ENCODE measurements around the gene CLDND2. TPM values are rescaled to one million over a fixed set of nuclear protein-coding genes. Genes with fewer than 3 reads are reported as not detected.

The CLDND2 gene
- total RNA-seq, 1 donor from 2014 or later = 0.92 TPM

DNA sequence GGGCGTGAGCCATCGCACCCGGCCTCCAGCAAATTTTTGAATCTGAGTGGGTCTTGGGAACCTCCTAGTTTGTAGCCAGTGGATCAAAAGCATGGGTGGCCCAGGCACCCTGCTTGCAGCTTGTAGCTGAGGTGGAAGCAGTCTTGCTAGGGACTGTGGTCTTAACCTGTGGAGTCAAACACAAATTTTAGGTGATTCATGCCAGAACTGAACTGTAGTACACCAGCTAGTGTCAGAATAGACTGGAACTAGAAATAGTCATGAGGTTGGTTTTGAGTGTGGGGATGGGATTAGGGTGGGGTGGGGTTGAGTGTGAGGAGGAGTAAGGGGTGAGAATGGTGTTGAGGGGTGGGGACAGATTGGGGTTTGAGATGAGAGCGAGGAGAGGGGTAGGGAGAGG lies 13.2 kb upstream of the CLDND2 start:
- no peak for DNase-seq (ENCODE audit: low spot score)

DNA sequence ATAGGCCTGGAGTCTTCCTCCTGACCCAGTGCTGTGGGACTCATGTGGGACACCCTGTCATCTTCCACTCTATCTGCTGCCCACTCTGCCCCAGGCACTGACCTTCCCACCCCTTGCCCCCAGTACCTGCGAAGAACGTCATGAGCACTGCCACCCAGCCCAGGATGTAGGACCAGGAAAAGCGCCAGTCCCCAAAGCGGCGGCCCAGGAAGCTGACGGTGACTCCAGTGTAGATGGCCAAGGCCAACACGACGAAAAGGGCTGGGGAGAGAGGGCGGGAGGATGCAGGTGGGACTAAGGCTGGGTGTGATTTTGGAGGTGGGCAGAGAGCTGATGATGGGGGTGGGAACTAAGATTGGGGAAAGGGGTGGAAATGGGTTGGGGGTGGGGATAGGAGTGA lies 11.6 kb upstream of the CLDND2 start:
- DNase-seq (ENCODE audit: low spot score) = no peak

DNA sequence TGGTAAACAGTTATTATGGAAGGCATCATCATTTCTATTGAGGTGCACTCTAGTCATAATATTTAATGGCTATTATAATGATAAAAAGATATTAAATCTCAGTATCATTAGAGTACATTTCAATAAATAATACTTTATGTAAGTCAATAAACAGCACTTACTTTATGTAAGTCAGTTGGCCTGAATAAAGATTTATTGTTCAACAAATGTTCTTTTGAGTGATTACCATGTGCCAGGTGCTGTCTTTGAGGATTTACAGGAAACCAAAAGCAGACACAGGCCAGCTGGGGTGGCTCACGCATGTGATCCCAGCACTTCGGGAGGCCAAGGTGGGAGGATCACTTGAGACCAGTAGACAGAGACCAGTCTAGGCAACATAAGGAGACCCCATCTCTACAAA lies 8.6 kb upstream of the CLDND2 start:
- no peak for DNase-seq (ENCODE audit: low spot score)

DNA sequence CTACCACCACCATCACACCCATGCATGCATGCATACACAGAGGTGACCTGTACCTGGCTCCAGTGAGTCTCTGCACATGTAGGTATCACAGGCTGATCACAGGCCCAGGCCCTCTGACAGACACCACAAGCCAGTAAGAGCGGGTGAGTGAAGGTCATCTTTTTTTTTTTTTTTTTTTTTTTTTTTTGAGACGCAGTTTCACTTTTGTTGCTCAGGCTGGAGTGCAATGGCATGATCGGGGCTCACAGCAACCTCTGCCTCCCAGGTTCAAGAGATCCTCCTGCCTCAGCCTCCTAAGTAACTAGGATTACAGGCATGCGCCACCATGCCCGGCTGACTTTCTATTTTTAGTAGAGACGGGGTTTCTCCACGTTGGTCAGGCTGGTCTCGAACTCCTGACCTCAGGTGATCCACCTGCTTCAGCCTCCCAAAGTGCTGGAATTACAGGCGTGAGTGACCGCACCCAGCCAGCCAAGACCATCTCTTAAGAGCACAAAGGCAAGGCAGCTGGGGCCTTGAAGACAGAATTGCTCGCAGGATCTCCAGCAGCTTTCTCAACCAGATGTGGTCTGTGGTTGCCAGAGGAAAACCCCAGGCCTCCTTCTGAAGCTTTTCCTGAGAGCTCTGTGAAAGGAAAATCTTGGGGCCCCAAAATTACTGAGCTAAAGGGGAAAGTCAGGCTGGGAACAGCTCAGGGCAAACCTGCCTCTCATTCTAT lies 6.9 kb upstream of the CLDND2 start:
- no peak for DNase-seq (ENCODE audit: low spot score)

DNA sequence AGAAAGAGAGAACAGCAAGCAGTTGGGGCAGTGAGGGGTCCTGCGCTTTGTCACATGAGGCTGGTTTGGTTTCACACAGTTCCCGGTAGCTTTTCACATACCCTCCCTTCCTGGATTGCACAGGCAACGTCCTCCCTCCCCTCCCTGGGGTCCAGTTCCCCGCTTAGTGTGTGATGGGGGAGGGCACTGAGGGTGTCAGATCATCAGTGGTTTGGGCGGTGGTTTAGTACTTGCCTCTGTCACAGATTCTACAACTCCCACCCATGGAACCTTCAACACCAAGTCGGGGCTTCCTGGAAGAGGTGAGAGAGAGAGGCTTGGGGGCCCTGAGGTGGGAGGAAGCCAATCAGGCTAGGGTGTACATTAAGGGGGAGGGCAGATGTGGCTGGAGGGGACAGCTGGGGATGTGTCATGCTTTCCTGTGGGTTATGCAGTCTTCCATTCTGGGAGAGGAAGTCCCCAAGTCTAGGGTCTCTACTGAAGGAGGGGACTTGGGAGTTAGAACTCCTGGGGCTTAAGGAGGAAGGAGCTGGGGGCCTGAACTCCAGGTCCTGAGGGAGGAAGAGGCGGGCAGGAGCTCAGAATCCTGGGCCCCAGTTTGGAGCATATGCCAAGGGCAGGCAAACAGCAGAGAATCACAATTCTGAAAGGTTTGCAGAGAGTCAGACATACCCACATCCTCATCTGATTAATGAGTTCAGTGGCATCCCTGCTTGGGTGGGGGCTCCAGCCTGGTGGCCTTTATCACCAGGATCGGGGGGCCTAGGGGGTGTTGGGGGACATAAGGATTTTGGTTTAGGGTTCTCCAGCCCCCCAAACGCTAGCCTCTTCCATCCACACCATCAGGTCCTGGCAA lies 4.1 kb upstream of the CLDND2 start, which contains the start of gene NKG7:
TSS of gene NKG7 (minus strand) at position 6 of the 856 bp plus-strand sequence. CDS start 119 bp downstream, outside the sequence.
- DNase-seq (ENCODE audit: low spot score) = no peak

DNA sequence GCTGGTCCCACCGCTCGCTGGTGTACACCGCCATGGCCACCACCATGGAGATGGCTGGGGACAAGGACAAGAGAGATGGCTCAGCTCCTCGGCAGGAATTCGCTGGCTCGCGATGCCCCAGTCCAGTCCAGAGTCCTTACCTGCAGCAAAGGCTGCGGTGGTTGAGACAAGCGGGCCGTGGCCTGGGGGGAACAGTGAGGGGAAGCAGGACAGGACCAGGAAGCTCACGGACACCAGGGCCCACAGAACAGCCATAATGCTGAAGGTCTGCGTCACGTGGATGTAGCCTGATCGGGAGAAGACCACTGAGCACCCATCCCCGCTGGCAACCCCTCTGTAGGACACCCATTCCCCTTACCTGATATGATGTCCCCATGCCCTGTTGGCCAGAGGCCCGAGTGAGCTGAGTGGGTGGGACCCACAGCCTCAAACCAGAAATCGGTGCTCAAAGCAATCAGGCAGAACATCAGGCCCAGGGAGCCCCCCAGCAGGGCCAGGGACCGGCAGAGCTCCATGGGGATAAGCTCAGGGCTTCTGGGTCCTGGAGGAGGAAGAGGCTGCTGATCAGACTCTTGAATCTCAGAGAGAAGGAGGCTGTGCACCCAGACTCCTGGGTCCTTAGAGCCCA lies 3.3 kb upstream of the CLDND2 start:
- DNase-seq (ENCODE audit: low spot score) = no peak

DNA sequence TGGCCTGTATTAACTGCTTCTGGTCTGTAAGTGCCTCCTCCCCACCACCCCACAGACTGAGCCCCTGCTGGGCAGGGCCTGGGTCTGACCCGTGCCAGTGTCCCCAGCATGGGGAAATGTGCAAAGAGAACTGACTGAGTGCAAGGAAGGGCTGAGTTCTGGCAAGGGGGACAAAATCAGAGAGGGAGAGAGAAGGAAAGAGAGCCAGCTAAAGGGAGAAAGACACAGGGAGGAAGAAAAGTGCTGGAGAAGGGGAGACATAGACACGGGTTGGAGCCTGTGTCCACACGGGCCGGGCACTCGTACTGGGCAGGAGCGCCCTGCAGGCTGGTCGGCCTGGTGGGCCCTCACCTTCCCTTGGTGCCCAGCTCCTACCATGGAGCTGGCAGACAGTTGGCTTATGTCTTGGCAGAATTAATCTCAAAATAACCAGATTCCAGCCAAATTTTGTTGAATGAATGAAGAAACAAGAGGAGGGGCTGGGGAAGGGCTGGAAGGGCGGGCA lies 2.4 kb upstream of the CLDND2 start:
- DNase-seq (ENCODE audit: low spot score) = no peak

DNA sequence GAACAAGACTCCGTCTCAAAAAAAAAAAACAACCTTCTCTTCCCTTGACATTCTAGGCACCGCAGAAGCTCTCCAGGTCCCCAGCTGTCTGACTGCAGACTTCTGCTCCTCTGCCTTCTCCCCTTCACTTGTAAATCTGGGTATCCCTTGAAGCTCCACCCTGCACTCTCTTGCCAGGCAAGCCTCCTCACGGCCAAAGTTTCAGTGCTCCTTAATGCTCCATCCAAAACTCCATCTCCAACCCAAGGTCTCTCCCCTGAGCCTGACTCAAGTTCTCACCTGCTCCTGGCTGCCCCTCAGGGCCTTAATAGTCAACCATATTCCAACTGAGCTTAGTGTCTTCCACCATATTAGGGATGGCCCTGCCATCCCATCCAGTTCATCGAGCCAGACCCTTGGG lies 1.4 kb upstream of the CLDND2 start:
- DNase-seq (ENCODE audit: low spot score) = no peak

DNA sequence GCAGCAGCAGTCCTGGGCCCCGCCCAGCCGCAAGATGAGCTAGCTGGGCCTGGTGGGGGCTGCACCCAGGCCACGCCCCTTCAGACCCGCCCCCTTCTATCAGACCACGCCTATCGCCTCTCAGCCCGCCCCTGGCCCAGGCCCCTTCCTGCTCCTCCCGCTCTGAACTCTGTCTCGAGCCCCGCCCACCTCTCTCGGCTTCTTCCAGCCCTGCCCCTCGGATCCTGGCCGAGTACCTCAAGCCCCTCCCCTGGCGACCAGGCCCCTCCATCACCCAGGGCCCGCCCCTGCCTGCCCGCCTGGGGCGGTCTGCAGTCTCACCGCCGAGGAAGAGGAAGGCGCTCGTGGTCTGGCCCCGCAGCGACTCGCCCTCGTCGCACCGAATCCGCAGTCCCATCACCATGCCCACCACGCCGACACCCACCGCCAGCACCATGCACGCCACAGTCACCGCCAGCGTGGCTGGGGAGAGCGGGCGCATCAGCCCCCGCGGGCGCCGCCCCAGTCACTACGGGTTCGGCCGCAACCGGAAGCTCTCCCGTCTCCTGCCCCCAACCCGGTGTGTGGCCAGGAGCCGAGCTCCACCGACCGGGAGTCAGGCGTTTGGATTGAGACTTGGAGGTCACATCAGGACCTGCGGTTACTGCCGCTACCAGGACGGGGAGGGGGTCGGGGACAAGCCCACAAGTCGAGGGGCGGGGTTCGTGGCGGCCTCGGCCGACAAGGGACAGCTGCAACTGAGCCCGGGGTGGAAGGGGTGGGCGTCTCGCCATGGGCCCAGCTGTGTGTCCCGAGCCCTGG lies 1.0 kb downstream of the CLDND2 start:
- peak; percentile 99 for DNase-seq (ENCODE audit: low spot score)

DNA sequence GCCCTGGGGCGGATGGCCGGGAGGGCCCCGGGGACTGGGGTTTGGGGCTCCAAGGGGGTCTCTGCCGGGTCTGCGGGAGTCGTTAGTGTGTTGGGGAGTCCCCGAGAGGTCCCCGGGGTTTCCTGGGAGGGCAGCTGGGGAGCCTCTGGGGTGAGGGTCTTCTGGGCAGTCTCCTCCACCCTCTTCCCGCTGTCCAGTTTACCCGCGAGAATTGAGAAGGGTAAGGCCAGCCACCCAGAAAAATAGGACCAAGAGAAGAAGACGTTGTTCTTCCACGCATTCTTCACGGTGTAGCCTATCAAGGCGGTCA lies 1.6 kb downstream of the CLDND2 start:
- no peak for DNase-seq (ENCODE audit: low spot score)

DNA sequence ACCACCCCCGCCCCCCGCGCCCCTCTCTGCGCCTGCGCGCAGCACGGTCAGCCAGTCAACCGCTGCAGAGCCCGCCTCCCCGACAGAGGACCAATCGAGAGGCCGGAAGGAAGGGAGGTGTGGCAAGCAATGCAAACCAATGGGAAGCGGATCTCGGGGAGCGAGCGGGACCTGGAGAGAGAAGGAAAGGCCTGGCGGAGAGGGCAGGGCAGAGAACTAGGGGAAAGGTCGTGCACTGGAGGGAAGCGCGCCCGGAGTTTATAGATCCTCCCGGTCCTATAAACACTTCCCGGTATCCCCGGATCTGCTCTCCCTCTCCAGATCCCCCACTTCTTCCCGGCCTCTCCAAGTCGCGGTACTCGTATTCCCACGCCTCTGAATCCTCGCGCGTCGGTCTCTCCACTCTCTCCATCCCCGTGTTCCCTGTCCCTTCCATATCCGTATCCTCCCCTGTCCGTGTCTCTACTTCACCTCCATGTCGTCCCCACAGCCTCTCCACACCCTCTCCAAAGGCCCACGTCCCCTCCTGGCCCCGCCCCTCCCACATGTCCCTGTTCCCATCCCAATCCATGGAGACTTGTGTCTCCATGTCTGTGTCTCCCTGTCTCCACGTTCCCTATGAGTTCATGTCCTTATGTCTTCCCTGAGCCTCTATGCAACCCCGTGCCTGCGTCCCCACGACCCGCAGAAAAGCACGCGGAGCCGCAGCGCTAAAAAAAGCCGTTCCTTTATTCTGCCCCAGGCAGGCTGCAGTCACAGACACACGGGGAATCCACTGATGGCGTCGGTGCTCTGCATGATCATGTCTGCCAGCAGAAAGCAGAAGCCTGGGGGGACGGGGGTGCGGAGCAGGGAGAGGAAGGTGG lies 2.2 kb downstream of the CLDND2 start:
- peak; percentile 98 for DNase-seq (ENCODE audit: low spot score)

DNA sequence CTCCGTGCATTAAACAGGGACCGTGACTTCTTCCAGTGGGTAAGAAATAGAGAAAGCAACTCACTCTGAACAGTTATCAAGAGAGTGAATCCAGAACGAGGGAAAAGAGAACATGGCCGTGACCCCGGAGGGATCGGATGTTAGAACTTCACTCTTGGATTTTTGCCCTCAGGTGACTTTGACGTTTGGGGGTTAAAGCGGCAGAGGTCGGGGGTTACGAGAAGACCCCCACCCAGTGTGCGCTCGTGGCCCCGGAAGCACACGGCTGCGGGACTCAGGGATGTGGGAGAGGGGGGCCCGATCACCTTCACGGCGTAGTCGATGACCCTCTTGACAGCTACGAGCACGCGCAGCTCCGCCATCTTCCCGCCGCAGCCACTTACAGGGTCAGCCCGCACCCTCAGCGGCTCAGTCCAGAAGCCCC lies 2.8 kb downstream of the CLDND2 start, which contains the start of gene ETFB:
TSS of gene ETFB (minus strand) at position 424 of the 424 bp plus-strand sequence. CDS start at position 362, 62 bp downstream.
- no peak for DNase-seq (ENCODE audit: low spot score)

DNA sequence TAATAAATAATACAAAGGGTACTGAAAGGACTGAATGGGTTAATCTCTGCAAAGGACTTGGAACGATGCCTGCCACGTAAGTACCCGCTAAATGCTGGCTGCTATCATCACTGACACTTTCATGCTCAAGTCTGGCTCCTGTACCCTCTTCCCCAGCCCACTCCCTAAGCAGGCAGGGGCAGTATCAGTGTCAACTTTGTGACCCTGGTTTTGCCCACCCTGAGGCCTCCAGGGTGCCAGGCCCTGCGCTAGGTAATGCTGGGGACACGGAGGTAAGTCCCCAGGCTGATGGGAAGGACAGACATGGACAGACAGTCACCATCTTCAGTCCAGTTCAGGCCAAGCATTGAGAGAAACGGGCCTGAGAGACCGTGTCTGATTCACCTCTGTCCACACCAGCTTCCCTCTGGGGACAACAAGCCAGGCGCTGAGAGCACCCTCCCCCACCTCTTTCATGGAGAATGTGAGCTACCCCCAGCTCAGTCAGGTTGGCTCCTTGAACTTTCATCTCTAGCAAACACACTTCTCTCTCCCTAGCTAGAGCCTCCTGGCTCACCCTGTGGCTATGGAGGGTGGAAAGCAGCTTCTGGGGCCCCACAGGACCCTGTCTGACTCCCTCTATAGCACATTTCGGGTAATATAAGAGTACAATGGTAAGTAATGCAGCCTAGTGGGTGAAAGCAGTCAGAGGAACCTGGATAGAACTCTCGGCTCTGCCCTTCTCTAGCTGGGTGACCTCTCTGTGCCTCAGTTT lies 3.4 kb downstream of the CLDND2 start:
- DNase-seq (ENCODE audit: low spot score) = peak; percentile 30

DNA sequence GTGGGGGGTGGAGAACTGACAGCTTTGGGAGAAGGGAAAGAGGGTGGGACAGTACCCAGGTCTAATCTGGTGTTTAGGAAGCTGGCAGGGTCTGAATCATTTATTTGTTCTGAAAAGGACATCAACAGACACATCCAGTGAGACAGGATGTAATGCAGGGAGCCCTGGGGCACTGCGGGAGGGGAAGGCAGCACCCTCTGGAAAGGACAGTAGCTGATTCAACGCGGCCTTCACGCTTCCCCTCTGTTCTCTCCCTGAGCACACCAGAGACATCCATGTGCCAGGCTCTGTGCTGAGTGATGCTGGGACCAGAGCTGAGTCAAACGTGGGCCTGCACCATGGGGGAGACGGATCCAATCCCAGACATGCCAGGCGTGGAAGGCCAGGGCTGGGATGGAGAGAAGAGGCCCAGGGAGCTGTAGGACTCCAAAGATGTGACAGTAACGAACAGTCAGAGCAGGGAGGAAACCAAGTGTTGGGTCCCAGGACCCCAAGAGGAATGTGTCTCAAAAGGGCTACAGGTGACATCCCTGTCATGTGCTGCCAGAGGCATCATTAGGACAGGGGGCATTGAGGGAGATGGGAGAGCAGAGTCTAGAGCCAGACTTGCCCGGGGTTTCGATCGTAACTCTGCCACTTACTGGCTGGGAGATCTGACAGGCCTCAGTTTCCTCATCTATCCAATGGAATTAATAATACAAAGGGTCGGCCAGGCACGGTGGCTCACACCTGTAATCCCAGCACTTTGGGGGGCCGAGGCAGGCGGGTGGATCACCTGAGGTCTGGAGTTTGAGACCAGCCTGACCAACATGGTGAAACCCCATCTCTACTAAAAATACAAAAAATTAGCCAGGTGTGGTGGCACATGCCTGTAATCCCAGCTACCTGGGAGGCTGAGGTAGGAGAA lies 4.3 kb downstream of the CLDND2 start:
- no peak for DNase-seq (ENCODE audit: low spot score)

DNA sequence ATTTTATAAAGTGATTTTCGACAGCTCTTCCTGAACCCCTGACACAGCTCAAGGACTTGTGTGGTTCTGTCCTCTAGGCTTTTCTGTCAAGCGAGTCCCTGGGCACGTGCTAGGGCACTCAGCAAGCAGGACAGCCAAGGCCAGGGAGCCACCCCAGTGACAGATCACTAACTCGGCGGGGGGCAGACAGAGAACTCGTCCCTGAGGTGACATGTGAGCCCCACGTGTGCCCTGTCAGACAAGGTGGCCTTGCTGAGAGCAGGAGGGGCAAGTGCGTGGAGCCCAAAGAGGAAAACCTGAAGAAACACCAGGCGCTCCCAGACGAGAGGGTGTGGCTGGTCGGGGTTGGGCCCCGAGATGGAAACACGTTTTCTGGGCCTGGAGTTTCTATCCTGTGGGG lies 7.6 kb downstream of the CLDND2 start:
- no peak for DNase-seq (ENCODE audit: low spot score)

DNA sequence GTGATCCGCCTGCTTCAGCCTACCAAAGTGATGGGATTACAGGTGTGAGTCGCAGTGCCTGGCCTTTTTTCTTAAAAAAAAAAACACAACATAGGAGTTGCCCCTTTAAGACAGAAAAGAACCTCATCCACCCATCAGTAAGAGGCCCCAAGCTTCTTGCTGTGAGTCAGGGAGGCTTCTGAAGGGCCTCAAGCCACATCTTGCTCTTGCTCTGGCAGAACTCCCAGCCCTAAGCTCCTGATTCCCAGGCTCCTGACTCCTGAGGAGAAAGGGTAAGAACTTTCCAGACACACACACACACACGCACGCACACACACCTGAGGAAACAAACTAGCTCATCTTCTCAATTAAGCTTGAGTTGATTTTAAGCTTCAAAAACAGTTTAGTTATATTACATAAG lies 9.5 kb downstream of the CLDND2 start:
- DNase-seq (ENCODE audit: low spot score) = no peak

DNA sequence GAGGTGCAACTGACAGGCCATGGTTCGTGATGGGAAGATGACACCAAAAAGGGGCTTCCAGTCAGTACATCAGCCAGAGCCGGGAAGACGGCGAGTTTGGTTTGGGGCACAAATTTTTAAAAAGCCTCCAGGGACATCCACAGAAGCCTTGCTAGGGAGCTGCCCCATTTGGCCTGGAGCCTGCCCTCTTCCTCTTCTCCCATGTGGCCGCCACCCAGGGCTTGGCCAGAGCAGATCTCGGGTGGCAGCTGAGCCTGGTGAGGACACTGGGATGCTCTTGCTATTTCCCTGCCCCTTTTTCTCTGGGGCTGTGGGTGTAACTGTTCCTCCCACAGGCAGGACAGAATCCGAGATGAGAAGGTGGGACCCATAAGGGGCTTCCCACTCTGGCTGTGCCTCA lies 10.9 kb downstream of the CLDND2 start:
- DNase-seq (ENCODE audit: low spot score) = no peak

DNA sequence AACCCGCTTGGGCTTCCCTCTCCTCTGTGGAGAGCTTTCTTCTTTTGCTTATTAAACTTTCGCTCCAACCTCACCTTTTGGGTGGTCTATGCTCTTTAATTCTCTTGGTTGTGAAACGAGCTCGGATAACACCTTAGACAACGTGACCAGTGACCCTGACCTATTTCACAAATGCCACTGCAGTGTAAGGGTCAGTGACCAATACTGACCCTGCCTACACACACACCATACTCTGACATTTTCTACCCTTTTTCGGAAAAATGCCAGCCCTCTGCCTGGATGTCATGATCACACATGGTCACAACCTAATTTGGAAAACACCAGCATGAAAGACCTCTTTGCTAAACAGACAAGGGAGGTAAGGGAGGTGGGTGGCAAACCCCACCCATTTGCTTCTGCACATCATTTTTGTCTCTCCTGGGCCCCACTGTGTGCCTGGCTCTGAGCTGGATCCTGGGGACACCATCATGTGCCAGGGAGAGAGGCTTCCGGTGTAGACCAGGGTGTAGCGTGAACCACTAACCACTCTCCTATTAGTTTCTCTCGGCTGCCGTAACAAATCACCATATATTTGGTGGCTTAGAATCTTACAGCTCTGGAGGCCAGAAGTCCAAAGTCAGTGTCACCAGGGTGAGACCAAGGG lies 12.5 kb downstream of the CLDND2 start:
- no peak for DNase-seq (ENCODE audit: low spot score)
